SH-SY5Y (cell line): Measurements from ENCODE around the gene CCND3.

Experiments used
- GATA2 ChIP-seq: IDR thresholded peaks from 2 replicates; pipeline ENCODE4 v1.6.1; 2011; ENCODE audit warnings: mild to moderate bottlenecking, low read depth, low read length
- GATA3 ChIP-seq: IDR thresholded peaks from 2 replicates; pipeline ENCODE4 v1.6.1; 2011; ENCODE audit warnings: low read depth, mild to moderate bottlenecking, low read length, moderate library complexity

GRCh38 chr6:41970436-41970846, 28.8 kb upstream of the CCND3 start:
- TF ChIP-seq GATA2 (no peak), GATA3 (no peak)
